Calu3 (cell line): Measurements from ENCODE around the gene ADRB2. TPM values are rescaled to one million over a fixed set of nuclear protein-coding genes. Genes with fewer than 3 reads are reported as not detected.

Source experiments
- BruUV-seq: library from RNA; stranded (reverse); fragments of 400-500 nt; replicated peaks from 2 replicates; lab custom pipeline; 2021; lab: Mats Ljungman, UMichigan
- CTCF ChIA-PET: fragments of 300-600 bp; sonication (Branson Sonifier 250); formaldehyde crosslinking; loops from one replicate; lab custom pipeline; 2022; ENCODE audit warnings: antibody characterized with exemption; lab: Charles Lee
- DNase-seq: peaks from one replicate; pipeline ENCODE4 v3.0.0; 2022
- H3K27ac Mint-ChIP-seq: one replicate; pipeline ENCODE4 v1.8.0; 2022; ENCODE audit warnings: mixed read lengths; ENCODE audit not compliant: unreplicated experiment
- H3K27me3 Mint-ChIP-seq: one replicate; pipeline ENCODE4 v1.8.0; 2022; ENCODE audit warnings: mixed read lengths; ENCODE audit not compliant: unreplicated experiment
- H3K36me3 Mint-ChIP-seq: one replicate; pipeline ENCODE4 v1.8.0; 2022; ENCODE audit warnings: mild to moderate bottlenecking, moderate library complexity, mixed read lengths; ENCODE audit not compliant: insufficient read depth, unreplicated experiment
- H3K4me1 Mint-ChIP-seq: one replicate; pipeline ENCODE4 v1.8.0; 2022; ENCODE audit warnings: mild to moderate bottlenecking, low read depth, mixed read lengths; ENCODE audit not compliant: unreplicated experiment
- H3K4me3 Mint-ChIP-seq: one replicate; pipeline ENCODE4 v1.8.0; 2022; ENCODE audit warnings: mild to moderate bottlenecking, low read depth, moderate library complexity, mixed read lengths; ENCODE audit not compliant: unreplicated experiment
- H3K9me3 Mint-ChIP-seq: one replicate; pipeline ENCODE4 v1.8.0; 2022; ENCODE audit warnings: low read depth, mixed read lengths; ENCODE audit not compliant: unreplicated experiment
- CTCF ChIP-seq: fragments of 200-600 bp; IDR thresholded peaks from one replicate; pipeline ENCODE4 v1.8.0; 2022; ENCODE audit warnings: antibody characterized with exemption; ENCODE audit not compliant: unreplicated experiment
- intact Hi-C: fragments of 100-400 bp; cut with micrococcal nuclease; formaldehyde crosslinking; loops from one replicate; pipeline ENCODE4 v1.10.0; 2022; ENCODE audit not compliant: unreplicated experiment
- total RNA-seq: library from RNA; stranded (reverse); gene quantifications from 2 replicates; pipeline ENCODE4 v1.2.3, GENCODE V29; 2022

The ADRB2 gene
- total RNA-seq, 1 experiment from 2014 or later: 16.9 TPM

GRCh38 chr5:148804393-148804792 lies 22.0 kb upstream of the ADRB2 start:
- no peaks in the 10 kb centered on the region for H3K27me3 Mint-ChIP-seq
- H3K4me3 Mint-ChIP-seq: no peak overlapping the region
- H3K4me1 Mint-ChIP-seq: peaks cover 33% of the 10 kb centered on the region
- no peaks in the 10 kb centered on the region for H3K36me3 Mint-ChIP-seq
- no peak overlapping the region for H3K27ac Mint-ChIP-seq
- CTCF ChIA-PET: interaction anchor here (1.2 kb wide), 1 partner anchor 11 kb away, joined by 3 read pairs; no protein-coding TSS in a partner anchor
- H3K9me3 Mint-ChIP-seq: no peaks in the 10 kb centered on the region
- no TSS peak for BruUV-seq
- TF ChIP-seq CTCF: no peak
- intact Hi-C loops: no loop called here
- no peak for DNase-seq

GRCh38 chr5:148805326-148806290 lies 20.8 kb upstream of the ADRB2 start:
- DNase-seq: no peak
- BruUV-seq: no TSS peak
- CTCF ChIA-PET: interaction anchor here (0.7 to 1.4 kb wide), 4 partner anchors 10 to 152 kb away, joined by 3 read pairs; no protein-coding TSS in a partner anchor
- intact Hi-C loops: loop anchor here (5.0 kb wide), 1 partner anchor 63 kb away; no protein-coding TSS in a partner anchor
- Mint-ChIP-seq H3K4me3 (no peak overlapping the region), H3K36me3 (no peaks in the 10 kb centered on the region), H3K9me3 (no peaks in the 10 kb centered on the region), H3K4me1 (peaks cover 44% of the 10 kb centered on the region), H3K27me3 (no peaks in the 10 kb centered on the region), H3K27ac (no peak overlapping the region)
- no peak for TF ChIP-seq CTCF

- Mint-ChIP-seq H3K4me1 (peaks cover 45% of the 10 kb centered on the region), H3K36me3 (no peaks in the 10 kb centered on the region), H3K27ac (no peak overlapping the region), H3K4me3 (no peak overlapping the region), H3K9me3 (no peaks in the 10 kb centered on the region), H3K27me3 (no peaks in the 10 kb centered on the region)
- intact Hi-C loops: loop anchor here (5.0 kb wide), 1 partner anchor 64 kb away; no protein-coding TSS in a partner anchor
- no peak for DNase-seq
- CTCF ChIA-PET: interaction anchor here (0.7 to 1.5 kb wide), 4 partner anchors 9 to 151 kb away, joined by 3 read pairs; no protein-coding TSS in a partner anchor
- no peak for TF ChIP-seq CTCF
- no TSS peak for BruUV-seq
These were observed 19.9 kb upstream of the ADRB2 start for GRCh38 chr5:148806520-148806931.

- Mint-ChIP-seq H3K4me3 (no peak overlapping the region), H3K27me3 (no peaks in the 10 kb centered on the region), H3K4me1 (peaks cover 45% of the 10 kb centered on the region), H3K36me3 (no peaks in the 10 kb centered on the region), H3K9me3 (no peaks in the 10 kb centered on the region), H3K27ac (no peak overlapping the region)
- DNase-seq: no peak
- no peak for TF ChIP-seq CTCF
- intact Hi-C loops: loop anchor here (5.0 kb wide), 1 partner anchor 66 kb away; no protein-coding TSS in a partner anchor
- CTCF ChIA-PET: interaction anchor here (1.0 to 1.5 kb wide), 2 partner anchors 69 to 228 kb away, joined by 3 read pairs; no protein-coding TSS in a partner anchor
- no TSS peak for BruUV-seq
These were observed 18.6 kb upstream of the ADRB2 start for GRCh38 chr5:148807851-148808250.
